HG02588 (cell line): Measurements from ENCODE around the gene ZMYM1.
A peak's percentile ranks its signal among the peaks of the same experiment; 100 is the strongest.
"Not testable (repeated sequence)": the region's sequence is repeated elsewhere in the genome, so short reads cannot be mapped to it uniquely, and the experiment has no call there.

Source experiments
- ATAC-seq: cut with Tn5 transposase; IDR thresholded peaks from one replicate; pipeline ENCODE4 v1.9.1; 2021; ENCODE audit warnings: mild to moderate bottlenecking, moderate library complexity; ENCODE audit not compliant: unreplicated experiment

ZMYM1 gene

GRCh38 chr1:35079003-35079930 is at the start of gene ZMYM1:
TSS of gene ZMYM1 (plus strand) at chr1:35079385. CDS start at chr1:35093988, 14,603 bp downstream.
- ATAC-seq, result peak; percentile 83

- ATAC-seq, result no peak
These were observed 49.4 kb upstream of the ZMYM1 start for GRCh38 chr1:35029761-35030160.

GRCh38 chr1:35030338-35030737 is 48.8 kb upstream of the ZMYM1 start:
- no peak for ATAC-seq

- no peak for ATAC-seq
These were observed 48.3 kb upstream of the ZMYM1 start for GRCh38 chr1:35030756-35031446.

GRCh38 chr1:35032384-35032739 is 46.8 kb upstream of the ZMYM1 start:
- no peak for ATAC-seq

GRCh38 chr1:35033346-35033745 is 45.8 kb upstream of the ZMYM1 start:
- no peak for ATAC-seq

GRCh38 chr1:35036621-35037020 is 42.6 kb upstream of the ZMYM1 start:
- ATAC-seq, result no peak

- ATAC-seq, result no peak
These were observed 42.0 kb upstream of the ZMYM1 start for GRCh38 chr1:35037206-35037605.

GRCh38 chr1:35038723-35039122 is 40.5 kb upstream of the ZMYM1 start:
- ATAC-seq, result no peak

GRCh38 chr1:35043498-35043897 is 35.7 kb upstream of the ZMYM1 start:
- no peak for ATAC-seq

- ATAC-seq, result no peak
These were observed 34.8 kb upstream of the ZMYM1 start for GRCh38 chr1:35044431-35044830.

GRCh38 chr1:35046730-35047129 is 32.5 kb upstream of the ZMYM1 start:
- ATAC-seq, result no peak

- ATAC-seq, result no peak
These were observed 31.9 kb upstream of the ZMYM1 start for GRCh38 chr1:35047188-35047858.

GRCh38 chr1:35049116-35049515 is 30.1 kb upstream of the ZMYM1 start:
- no peak for ATAC-seq

- no peak for ATAC-seq
These were observed 25.8 kb upstream of the ZMYM1 start for GRCh38 chr1:35053433-35053832.

- ATAC-seq, result not testable (repeated sequence)
These were observed 24.9 kb upstream of the ZMYM1 start for GRCh38 chr1:35054282-35054681.

- ATAC-seq, result not testable (repeated sequence)
These were observed 20.9 kb upstream of the ZMYM1 start for GRCh38 chr1:35058321-35058720.

- no peak for ATAC-seq
These were observed 20.2 kb upstream of the ZMYM1 start for GRCh38 chr1:35058988-35059387.

GRCh38 chr1:35062518-35063196 is 16.5 kb upstream of the ZMYM1 start:
- ATAC-seq, result no peak

GRCh38 chr1:35064265-35064664 is 14.9 kb upstream of the ZMYM1 start:
- ATAC-seq, result no peak

- no peak for ATAC-seq
These were observed 9.4 kb upstream of the ZMYM1 start for GRCh38 chr1:35069746-35070145.
